GM19043 (cell line): ENCODE measurements around the gene BMPER.
A peak's percentile ranks its signal among the peaks of the same experiment; 100 is the strongest.

Experiments
- ATAC-seq: cut with Tn5 transposase; IDR thresholded peaks from one replicate; pipeline ENCODE4 v1.9.1; 2021; ENCODE audit warnings: low read depth; ENCODE audit not compliant: unreplicated experiment

BMPER gene

GRCh38 chr7:33887266-33887975 lies 17.9 kb upstream of the BMPER start:
- no peak for ATAC-seq

GRCh38 chr7:33888166-33888565 lies 17.2 kb upstream of the BMPER start:
- no peak for ATAC-seq

- ATAC-seq: no peak
Measured at GRCh38 chr7:33892945-33893344, 12.4 kb upstream of the BMPER start.

- ATAC-seq: no peak
Measured at GRCh38 chr7:33893377-33893776, 12.0 kb upstream of the BMPER start.

- ATAC-seq: peak; percentile 99
Measured at GRCh38 chr7:33895025-33895804, 10.1 kb upstream of the BMPER start.

GRCh38 chr7:33900501-33900900 lies 4.8 kb upstream of the BMPER start:
- ATAC-seq: no peak

- ATAC-seq: no peak
Measured at GRCh38 chr7:33901199-33901598, 4.1 kb upstream of the BMPER start.

- no peak for ATAC-seq
Measured at GRCh38 chr7:33901847-33902246, 3.5 kb upstream of the BMPER start.

- no peak for ATAC-seq
Measured at GRCh38 chr7:33902746-33903145, 2.6 kb upstream of the BMPER start.

GRCh38 chr7:33903791-33904680 lies 1.3 kb upstream of the BMPER start:
- ATAC-seq: no peak

GRCh38 chr7:33904681-33905388 lies 504 bp upstream of the BMPER start:
- no peak for ATAC-seq

GRCh38 chr7:33906697-33907096 lies 1.4 kb downstream of the BMPER start:
- no peak for ATAC-seq

- no peak for ATAC-seq
Measured at GRCh38 chr7:33907625-33908024, 2.3 kb downstream of the BMPER start.

- ATAC-seq: no peak
Measured at GRCh38 chr7:33909318-33909717, 4.0 kb downstream of the BMPER start.

- no peak for ATAC-seq
Measured at GRCh38 chr7:33909755-33910154, 4.4 kb downstream of the BMPER start.

GRCh38 chr7:33910756-33911155 lies 5.4 kb downstream of the BMPER start:
- no peak for ATAC-seq

- ATAC-seq: no peak
Measured at GRCh38 chr7:33916357-33917081, 11.2 kb downstream of the BMPER start.

GRCh38 chr7:33917661-33918060 lies 12.3 kb downstream of the BMPER start:
- no peak for ATAC-seq

- no peak for ATAC-seq
Measured at GRCh38 chr7:33918438-33919143, 13.3 kb downstream of the BMPER start.
